Endothelial cell of umbilical vein (primary cell): ENCODE measurements around the gene DGLUCY. TPM values are rescaled to one million over a fixed set of nuclear protein-coding genes. Genes with fewer than 3 reads are reported as not detected.

Source experiments
- BruUV-seq: library from RNA; stranded (reverse); fragments of 400-500 nt; replicated peaks from 2 replicates; lab custom pipeline; 2021; lab: Mats Ljungman, UMichigan
- CTCF ChIA-PET: fragments of 300-600, 350-600 bp; sonication (Branson Sonifier 250); formaldehyde crosslinking; loops from one replicate; lab custom pipeline; 2021; ENCODE audit warnings: antibody characterized with exemption, inconsistent platforms; lab: Charles Lee
- POLR2A ChIA-PET: fragments of 300-600, 350-600 bp; sonication (Branson Sonifier 250); formaldehyde crosslinking; loops from one replicate; lab custom pipeline; 2021; ENCODE audit warnings: antibody characterized with exemption, inconsistent platforms; lab: Charles Lee
- DNase-seq: peaks from one replicate; pipeline ENCODE4 v3.0.0-alpha.2; 2011; ENCODE audit warnings: low read depth, low spot score
- FAIRE-seq: peaks from 2 replicates; lab custom pipeline; 2011; peaks lifted over from hg19 to GRCh38; lab: Jason Lieb, UNC
- H2AFZ ChIP-seq: 2 replicates; pipeline ENCODE4 v1.6.0; 2012; ENCODE audit warnings: low read depth, low read length, control low read depth, inconsistent platforms
- H3K27ac ChIP-seq: 2 replicates; pipeline ENCODE4 v1.5.1; 2011; ENCODE audit warnings: low read depth, mild to moderate bottlenecking, control low read depth, low read length, moderate library complexity; ENCODE audit not compliant: insufficient read depth
- H3K27me3 ChIP-seq, 2 experiments: 2 replicates each; pipeline versions ENCODE4 v1.6.0 to v1.6.1; 2011; ENCODE audit warnings: low read length in 2 of 2, mixed read lengths in 1 of 2; ENCODE audit not compliant: control insufficient read depth in 2 of 2, insufficient read depth in 2 of 2
- H3K36me3 ChIP-seq, 2 experiments: 2 replicates in 1 of 2; 3 replicates in 1 of 2; pipeline ENCODE4 v1.5.1; 2011; ENCODE audit warnings: low read length in 2 of 2, mild to moderate bottlenecking in 1 of 2, moderate library complexity in 1 of 2; ENCODE audit not compliant: control insufficient read depth in 2 of 2, insufficient read depth in 2 of 2; ENCODE audit errors: extremely low read depth in 1 of 2
- H3K4me1 ChIP-seq: 3 replicates; pipeline ENCODE4 v1.5.1; 2011; ENCODE audit warnings: mild to moderate bottlenecking, low read length; ENCODE audit not compliant: control insufficient read depth, insufficient read depth; ENCODE audit errors: extremely low read depth
- H3K4me2 ChIP-seq: 2 replicates; pipeline ENCODE4 v1.6.1; 2011; ENCODE audit warnings: low read length, control low read depth, mixed read lengths; ENCODE audit not compliant: insufficient read depth
- H3K4me3 ChIP-seq, 3 experiments: fragments of 200-600 bp in 1 of 3; sonication (generic), shearing (Covaris generic) in 1 of 3; replicated peaks in 1 of 3; 2 replicates each; pipeline ENCODE4 v1.5.1; 2011 to 2016; ENCODE audit warnings: control low read depth in 3 of 3, low read length in 3 of 3, mild to moderate bottlenecking in 2 of 3, inconsistent platforms in 1 of 3, low read depth in 1 of 3, moderate library complexity in 1 of 3; ENCODE audit not compliant: insufficient read depth in 1 of 3
- H3K79me2 ChIP-seq: 2 replicates; pipeline ENCODE4 v1.6.0; 2012; ENCODE audit warnings: low read length, inconsistent platforms; ENCODE audit not compliant: control insufficient read depth, insufficient read depth
- H3K9ac ChIP-seq: replicated peaks from 2 replicates; pipeline ENCODE3; 2011; ENCODE audit warnings: low read length, control low read depth; ENCODE audit not compliant: insufficient read depth; ENCODE audit errors: extremely low read depth
- H3K9me1 ChIP-seq: replicated peaks from 3 replicates; pipeline ENCODE4 v1.6.0; 2011; ENCODE audit warnings: mild to moderate bottlenecking, low read length; ENCODE audit not compliant: control insufficient read depth, insufficient read depth; ENCODE audit errors: extremely low read depth
- H3K9me3 ChIP-seq: replicated peaks from 2 replicates; pipeline ENCODE4 v1.5.1; 2012; ENCODE audit warnings: low read length, inconsistent platforms; ENCODE audit not compliant: control insufficient read depth, insufficient read depth
- H4K20me1 ChIP-seq: replicated peaks from 2 replicates; pipeline ENCODE3; 2011; ENCODE audit warnings: mild to moderate bottlenecking, low read length; ENCODE audit not compliant: control insufficient read depth, insufficient read depth; ENCODE audit errors: extremely low read depth
- CTCF ChIP-seq, 2 donors: IDR thresholded peaks; 1 replicate in 1 of 2; 2 replicates in 1 of 2; pipeline ENCODE4 v1.5.1; 2011; ENCODE audit warnings: low read length in 2 of 2, mild to moderate bottlenecking in 2 of 2, moderate library complexity in 2 of 2, control low read depth in 1 of 2, inconsistent platforms in 1 of 2, low read depth in 1 of 2; ENCODE audit not compliant: insufficient read depth in 1 of 2; ENCODE audit errors: extremely low read depth in 1 of 2
- EZH2 ChIP-seq: IDR thresholded peaks from 2 replicates; pipeline ENCODE4 v1.6.1; 2012; ENCODE audit warnings: borderline replicate concordance, low read depth, mild to moderate bottlenecking, moderate library complexity, low read length, inconsistent platforms; ENCODE audit not compliant: severe bottlenecking
- FOS ChIP-seq: IDR thresholded peaks from 2 replicates; pipeline ENCODE4 v1.6.1; 2011; ENCODE audit warnings: mild to moderate bottlenecking, low read length, moderate library complexity, borderline replicate concordance; ENCODE audit not compliant: insufficient read depth
- GATA2 ChIP-seq: IDR thresholded peaks from 2 replicates; pipeline ENCODE4 v1.7.0; 2011; ENCODE audit warnings: low read depth, mild to moderate bottlenecking, moderate library complexity, mixed read lengths, low read length; ENCODE audit not compliant: insufficient read length, insufficient read depth
- JUN ChIP-seq: IDR thresholded peaks from 2 replicates; pipeline ENCODE4 v1.6.1; 2011; ENCODE audit warnings: borderline replicate concordance, low read depth; ENCODE audit not compliant: insufficient read length, insufficient read depth
- MAX ChIP-seq: IDR thresholded peaks from 2 replicates; pipeline ENCODE4 v1.6.1; 2011; ENCODE audit not compliant: insufficient read depth, insufficient read length
- MYC ChIP-seq: IDR thresholded peaks from one replicate; pipeline ENCODE4 v1.6.1; 2011; ENCODE audit warnings: mild to moderate bottlenecking, low read depth, low read length
- POLR2AphosphoS5 ChIP-seq: IDR thresholded peaks from 2 replicates; pipeline ENCODE4 v1.6.1; 2012; ENCODE audit warnings: low read depth, mild to moderate bottlenecking, control low read depth, low read length, moderate library complexity; ENCODE audit not compliant: insufficient read depth
- dilution Hi-C: fragments of 300-500 bp; cut with MboI; formaldehyde crosslinking; loops from one replicate; pipeline ENCODE4 v1.15.0; 2019; ENCODE audit warnings: low sequenced_read_pairs; ENCODE audit not compliant: extremely low pct_ligation_motif_present
- intact Hi-C: fragments of 100-400 bp; cut with micrococcal nuclease; formaldehyde crosslinking; loops from one replicate; pipeline ENCODE4 v1.10.0; 2022
- polyA plus RNA-seq, 4 experiments: library from polyadenylated mRNA; depleted of rRNA in 3 of 4; stranded (reverse) in 3 of 4; unstranded in 1 of 4; fragments of >200 nt; gene quantifications; 2 replicates each; pipeline versions ENCODE4 v1.2.1 to v1.2.3, GENCODE V29; 2011 to 2012; ENCODE audit warnings: missing spikeins in 1 of 4
- total RNA-seq: library from RNA; stranded (reverse); gene quantifications from 2 replicates; pipeline ENCODE4 v1.2.3, GENCODE V29; 2021

DGLUCY gene
- total and polyA plus RNA-seq, 2 donors (not counting 3 experiments of a cell fraction or from before 2014, with no cell fraction given) = 40.9 to 65.6 TPM

GRCh38 chr14:91098591-91098990 lies 15.3 kb upstream of the DGLUCY start:
- ChIA-PET POLR2A (no interaction called here), CTCF (interaction anchor here (1.9 to 2.6 kb wide), 2 partner anchors 9 to 41 kb away, joined by 6 to 8 read pairs; no protein-coding TSS in a partner anchor)
- Histone ChIP-seq H2AFZ (no peak overlapping the region), H3K9me3 (no peaks in the 10 kb centered on the region), H3K4me1 (no peaks in the 10 kb centered on the region), H3K36me3 (no peaks in the 10 kb centered on the region), H3K4me2 (no peak overlapping the region), H3K27ac (no peak overlapping the region), H3K9me1 (no peaks in the 10 kb centered on the region), H3K9ac (no peak overlapping the region), H3K79me2 (no peaks in the 10 kb centered on the region), H3K27me3 (peaks cover 0 to 2% of the 10 kb centered on the region in 2 experiments), H4K20me1 (no peaks in the 10 kb centered on the region), H3K4me3 (no peak overlapping the region)
- dilution Hi-C loops = no loop called here
- TF ChIP-seq POLR2AphosphoS5 (no peak), CTCF (IDR thresholded peaks at IDR 0.05; ENCODE audit: extremely low read depth in 1 of 2, insufficient read depth in 1 of 2, low read depth in 1 of 2, low read length in 2 of 2) (no peak), EZH2 (no peak), MAX (no peak), GATA2 (no peak), FOS (no peak), JUN (no peak), MYC (no peak)
- intact Hi-C loops = no loop called here
- no peak for DNase-seq
- FAIRE-seq = no peak
- BruUV-seq = no TSS peak
